OCI-LY3 (cell line): ENCODE measurements around the gene DUOX2.

Source experiments
- H2AFZ ChIP-seq: fragments of 200-600, 300-600 bp; shearing (Covaris generic); 2 replicates; pipeline ENCODE4 v1.6.0; 2014; ENCODE audit warnings: antibody characterized with exemption, low read depth, low read length
- H3K27ac ChIP-seq: fragments of 200-600, 300-600 bp; sonication (generic); 2 replicates; pipeline ENCODE4 v1.5.1; 2014; ENCODE audit warnings: mild to moderate bottlenecking, low read length, moderate library complexity, mixed read lengths
- H3K27me3 ChIP-seq: fragments of 200-600, 300-600 bp; sonication (generic); 2 replicates; pipeline ENCODE4 v1.6.1; 2014; ENCODE audit warnings: low read depth, low read length, mixed read lengths
- H3K36me3 ChIP-seq: fragments of 200-600, 300-600 bp; sonication (generic); replicated peaks from 2 replicates; pipeline ENCODE3; 2014; ENCODE audit warnings: low read depth, low read length, mixed read lengths
- H3K4me1 ChIP-seq: fragments of 300-600, 200-600 bp; sonication (generic); 2 replicates; pipeline ENCODE4 v1.6.1; 2014; ENCODE audit warnings: low read length, mixed read lengths
- H3K4me2 ChIP-seq: fragments of 200-600, 300-600 bp; sonication (generic); 2 replicates; pipeline ENCODE4 v1.6.1; 2014; ENCODE audit warnings: low read length, mixed read lengths
- H3K4me3 ChIP-seq: fragments of 300-600, 200-600 bp; sonication (generic); 2 replicates; pipeline ENCODE4 v1.5.1; 2014; ENCODE audit warnings: antibody characterized with exemption, mild to moderate bottlenecking, low read length, moderate library complexity
- H3K79me2 ChIP-seq: fragments of 300-600, 200-600 bp; shearing (Covaris generic); 2 replicates; pipeline ENCODE4 v1.6.1; 2014; ENCODE audit warnings: mild to moderate bottlenecking, low read length, mixed read lengths
- H3K9ac ChIP-seq: fragments of 300-600, 200-600 bp; shearing (Covaris generic); 2 replicates; pipeline ENCODE4 v1.6.0; 2014; ENCODE audit warnings: mild to moderate bottlenecking, low read length, moderate library complexity
- H3K9me3 ChIP-seq: fragments of 200-600, 300-600 bp; shearing (Covaris generic); 2 replicates; pipeline ENCODE4 v1.6.1; 2014; ENCODE audit warnings: low read length, mixed read lengths; ENCODE audit not compliant: insufficient read depth
- H4K20me1 ChIP-seq: fragments of 200-600, 300-600 bp; sonication (generic); 2 replicates; pipeline ENCODE4 v1.6.1; 2016; ENCODE audit warnings: low read length, mixed read lengths; ENCODE audit not compliant: insufficient read depth
- CTCF ChIP-seq: fragments of 200-600, 300-600 bp; sonication (generic); IDR thresholded peaks from 2 replicates; pipeline ENCODE4 v1.5.1; 2014; ENCODE audit warnings: antibody characterized with exemption, low read length, low read depth
- EZH2phosphoT487 ChIP-seq: fragments of 200-600 bp; shearing (Covaris generic); IDR thresholded peaks from 2 replicates; pipeline ENCODE4 v1.6.1; 2018; ENCODE audit warnings: antibody characterized with exemption, mixed run types, low read depth

The DUOX2 gene

GRCh38 chr15:45147606-45148005 is 33.6 kb upstream of the DUOX2 start:
- Histone ChIP-seq H2AFZ (no peak overlapping the region), H3K79me2 (no peaks in the 10 kb centered on the region), H3K27me3 (no peaks in the 10 kb centered on the region), H3K9ac (no peak overlapping the region), H3K4me2 (no peak overlapping the region), H3K4me1 (no peaks in the 10 kb centered on the region), H3K27ac (no peak overlapping the region), H3K4me3 (no peak overlapping the region), H3K9me3 (no peaks in the 10 kb centered on the region), H3K36me3 (no peaks in the 10 kb centered on the region), H4K20me1 (no peaks in the 10 kb centered on the region)
- TF ChIP-seq CTCF (no peak), EZH2phosphoT487 (no peak)

- Histone ChIP-seq H3K36me3 (no peaks in the 10 kb centered on the region), H3K27ac (no peak overlapping the region), H2AFZ (no peak overlapping the region), H4K20me1 (no peaks in the 10 kb centered on the region), H3K79me2 (no peaks in the 10 kb centered on the region), H3K9ac (no peak overlapping the region), H3K9me3 (no peaks in the 10 kb centered on the region), H3K27me3 (no peaks in the 10 kb centered on the region), H3K4me3 (no peak overlapping the region), H3K4me2 (no peak overlapping the region), H3K4me1 (no peaks in the 10 kb centered on the region)
- TF ChIP-seq CTCF: no peak
- TF ChIP-seq EZH2phosphoT487: no peak
Observed at GRCh38 chr15:45146405-45146804, 32.4 kb upstream of the DUOX2 start.

GRCh38 chr15:45144775-45145174 is 30.8 kb upstream of the DUOX2 start:
- Histone ChIP-seq H3K36me3 (no peaks in the 10 kb centered on the region), H3K27ac (no peak overlapping the region), H2AFZ (no peak overlapping the region), H4K20me1 (no peaks in the 10 kb centered on the region), H3K79me2 (no peaks in the 10 kb centered on the region), H3K27me3 (no peaks in the 10 kb centered on the region), H3K4me3 (no peak overlapping the region), H3K9ac (no peak overlapping the region), H3K4me2 (no peak overlapping the region), H3K9me3 (no peaks in the 10 kb centered on the region), H3K4me1 (no peaks in the 10 kb centered on the region)
- TF ChIP-seq EZH2phosphoT487 (no peak), CTCF (no peak)

- Histone ChIP-seq H3K27me3 (no peaks in the 10 kb centered on the region), H3K4me2 (no peak overlapping the region), H3K27ac (no peak overlapping the region), H2AFZ (no peak overlapping the region), H3K79me2 (no peaks in the 10 kb centered on the region), H3K4me3 (no peak overlapping the region), H3K9me3 (no peaks in the 10 kb centered on the region), H4K20me1 (no peaks in the 10 kb centered on the region), H3K4me1 (no peaks in the 10 kb centered on the region), H3K36me3 (no peaks in the 10 kb centered on the region), H3K9ac (no peak overlapping the region)
- TF ChIP-seq EZH2phosphoT487 (no peak), CTCF (no peak)
Observed at GRCh38 chr15:45143946-45144345, 30.0 kb upstream of the DUOX2 start.
